Astrocyte of the cerebellum (primary cell): ENCODE results near the gene GZMH.
"Not testable (repeated sequence)": the region's sequence is repeated elsewhere in the genome, so short reads cannot be mapped to it uniquely, and the experiment has no call there.

Source experiments
- DNase-seq: peaks from one replicate; pipeline ENCODE4 v3.0.0-alpha.2; 2011; ENCODE audit warnings: low read depth
- H3K4me3 ChIP-seq: 2 replicates; pipeline ENCODE4 v1.5.1; 2011; ENCODE audit warnings: mild to moderate bottlenecking, low read depth, low read length, moderate library complexity
- CTCF ChIP-seq: IDR thresholded peaks from 2 replicates; pipeline ENCODE4 v1.5.1; 2012; ENCODE audit warnings: low read length, low read depth, moderate library complexity, mild to moderate bottlenecking; ENCODE audit errors: missing control alignments
- in situ Hi-C: cut with HindIII; loops from 2 replicates; pipeline ENCODE4 v1.10.0; 2017; ENCODE audit warnings: low sequenced_read_pairs

Gene GZMH

GRCh38 chr14:24597403-24597802 is 12.1 kb downstream of the GZMH start:
- TF ChIP-seq CTCF: no peak
- H3K4me3 ChIP-seq: no peak overlapping the region
- DNase-seq: no peak
- in situ Hi-C loops: no loop called here

GRCh38 chr14:24595073-24595808 is 14.2 kb downstream of the GZMH start:
- no peak for TF ChIP-seq CTCF
- DNase-seq: no peak
- H3K4me3 ChIP-seq: no peak overlapping the region
- in situ Hi-C loops: no loop called here

- DNase-seq, in situ Hi-C loops, H3K4me3 ChIP-seq: not testable (repeated sequence)
Observed at GRCh38 chr14:24591004-24591403, 18.5 kb downstream of the GZMH start.

GRCh38 chr14:24584402-24584801 is 25.1 kb downstream of the GZMH start:
- H3K4me3 ChIP-seq, DNase-seq, in situ Hi-C loops: not testable (repeated sequence)

GRCh38 chr14:24578558-24578957 is 30.9 kb downstream of the GZMH start:
- in situ Hi-C loops: no loop called here
- no peak overlapping the region for H3K4me3 ChIP-seq
- TF ChIP-seq CTCF: no peak
- DNase-seq: no peak

GRCh38 chr14:24576771-24577170 is 32.7 kb downstream of the GZMH start:
- in situ Hi-C loops: no loop called here
- TF ChIP-seq CTCF: no peak
- no peak for DNase-seq

GRCh38 chr14:24576182-24576581 is 33.3 kb downstream of the GZMH start, which contains the start of gene CTSG:
Gene CTSG, minus strand, starts transcription at chr14:24576250. Its CDS starts 27 bp downstream, at chr14:24576223.
- no peak for TF ChIP-seq CTCF
- no peak within 1 kb of the TSS for H3K4me3 ChIP-seq
- in situ Hi-C loops: no loop called here
- no peak for DNase-seq

More at GRCh38 chr14:24576771-24577170, 32.7 kb downstream of the GZMH start:
- H3K4me3 ChIP-seq: no peak overlapping the region

GRCh38 chr14:24574206-24574774 is 35.2 kb downstream of the GZMH start:
- in situ Hi-C loops: no loop called here
- TF ChIP-seq CTCF: no peak
- H3K4me3 ChIP-seq: no peak overlapping the region
- no peak for DNase-seq
